ENCODE data around the gene RSPO1. TPM values are rescaled to one million over a fixed set of nuclear protein-coding genes. Genes with fewer than 3 reads are reported as not detected.

RSPO1 gene
- total RNA-seq, 1 donor from 2014 or later, result 1.4 TPM

DNA sequence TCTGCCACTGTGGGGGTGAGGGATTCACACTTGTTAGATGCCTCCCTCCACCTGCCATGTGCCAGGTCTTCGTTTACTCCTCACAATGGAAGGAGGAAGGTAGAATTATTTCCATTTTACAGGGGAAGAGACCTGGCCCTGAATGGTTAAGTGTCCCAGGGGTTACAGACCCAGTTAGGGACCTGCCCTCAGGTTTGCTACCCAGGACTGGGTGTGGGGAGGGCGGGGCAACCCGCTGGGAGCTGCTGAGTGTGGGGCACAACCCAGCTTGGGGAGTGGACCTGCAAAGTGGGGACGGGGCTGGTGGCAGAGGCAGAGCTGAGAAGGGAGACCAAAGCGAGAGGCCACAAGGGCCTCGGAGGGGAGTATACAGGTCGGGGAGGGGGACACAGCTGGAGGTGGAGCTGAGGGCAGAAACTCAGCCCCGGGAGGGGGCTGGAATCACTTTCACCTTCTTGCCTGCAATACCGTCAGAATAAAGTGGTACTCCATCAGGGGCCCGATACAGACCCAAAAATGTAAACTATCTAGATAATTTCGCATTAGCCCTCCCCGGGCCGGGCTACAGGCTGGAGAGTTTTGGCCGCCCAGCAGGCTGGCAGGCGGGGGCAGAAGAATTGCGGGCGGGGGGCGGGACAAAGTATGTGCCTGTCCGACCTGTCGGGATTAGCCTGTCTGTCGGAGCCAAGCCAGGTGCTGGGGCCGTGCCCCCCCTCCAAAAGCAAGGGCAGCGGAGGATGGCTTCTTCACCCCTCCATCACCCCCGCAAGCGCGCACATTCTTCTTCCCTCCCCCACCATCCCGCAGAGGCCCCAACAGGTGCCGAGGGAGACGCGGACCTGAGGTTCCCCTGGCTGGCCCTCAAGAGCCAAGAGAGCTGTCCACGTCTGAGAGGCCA is 1.4 kb downstream of the RSPO1 start:
- DNase-seq (ENCODE audit: extremely low spot score, unreplicated experiment), result no peak
- no peak overlapping the region for H3K27ac Mint-ChIP-seq
- no peaks in the 10 kb centered on the region for H3K9me3 Mint-ChIP-seq
- TF ChIP-seq, protein P1, sequence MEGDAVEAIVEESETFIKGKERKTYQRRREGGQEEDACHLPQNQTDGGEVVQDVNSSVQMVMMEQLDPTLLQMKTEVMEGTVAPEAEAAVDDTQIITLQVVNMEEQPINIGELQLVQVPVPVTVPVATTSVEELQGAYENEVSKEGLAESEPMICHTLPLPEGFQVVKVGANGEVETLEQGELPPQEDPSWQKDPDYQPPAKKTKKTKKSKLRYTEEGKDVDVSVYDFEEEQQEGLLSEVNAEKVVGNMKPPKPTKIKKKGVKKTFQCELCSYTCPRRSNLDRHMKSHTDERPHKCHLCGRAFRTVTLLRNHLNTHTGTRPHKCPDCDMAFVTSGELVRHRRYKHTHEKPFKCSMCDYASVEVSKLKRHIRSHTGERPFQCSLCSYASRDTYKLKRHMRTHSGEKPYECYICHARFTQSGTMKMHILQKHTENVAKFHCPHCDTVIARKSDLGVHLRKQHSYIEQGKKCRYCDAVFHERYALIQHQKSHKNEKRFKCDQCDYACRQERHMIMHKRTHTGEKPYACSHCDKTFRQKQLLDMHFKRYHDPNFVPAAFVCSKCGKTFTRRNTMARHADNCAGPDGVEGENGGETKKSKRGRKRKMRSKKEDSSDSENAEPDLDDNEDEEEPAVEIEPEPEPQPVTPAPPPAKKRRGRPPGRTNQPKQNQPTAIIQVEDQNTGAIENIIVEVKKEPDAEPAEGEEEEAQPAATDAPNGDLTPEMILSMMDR (conservative IDR thresholded peaks at IDR 0.05), result no peak
- H3K4me3 Mint-ChIP-seq, result peak overlapping the region; percentile 68
- peaks cover 85% of the 10 kb centered on the region for H3K27me3 Mint-ChIP-seq
- no peaks in the 10 kb centered on the region for H3K36me3 Mint-ChIP-seq
- H3K4me1 Mint-ChIP-seq (ENCODE audit: unreplicated experiment), result peaks cover 16% of the 10 kb centered on the region

- H3K27ac Mint-ChIP-seq, result no peak overlapping the region
- peaks cover 16% of the 10 kb centered on the region for H3K4me1 Mint-ChIP-seq (ENCODE audit: unreplicated experiment)
- no peak for DNase-seq (ENCODE audit: extremely low spot score, unreplicated experiment)
- no peak overlapping the region for H3K4me3 Mint-ChIP-seq
- no peaks in the 10 kb centered on the region for H3K9me3 Mint-ChIP-seq
- H3K27me3 Mint-ChIP-seq, result peaks cover 95% of the 10 kb centered on the region
- H3K36me3 Mint-ChIP-seq, result no peaks in the 10 kb centered on the region
- TF ChIP-seq, protein P1 (conservative IDR thresholded peaks at IDR 0.05), result no peak
Measured at GRCh38 chr1:37631036-37631435, 3.7 kb downstream of the RSPO1 start.

GRCh38 chr1:37630426-37631028 is 4.2 kb downstream of the RSPO1 start:
- peaks cover 14% of the 10 kb centered on the region for H3K4me1 Mint-ChIP-seq (ENCODE audit: unreplicated experiment)
- no peak overlapping the region for H3K4me3 Mint-ChIP-seq
- H3K9me3 Mint-ChIP-seq, result no peaks in the 10 kb centered on the region
- DNase-seq (ENCODE audit: extremely low spot score, unreplicated experiment), result no peak
- no peak overlapping the region for H3K27ac Mint-ChIP-seq
- no peaks in the 10 kb centered on the region for H3K36me3 Mint-ChIP-seq
- TF ChIP-seq, protein P1 (conservative IDR thresholded peaks at IDR 0.05), result no peak
- peaks cover 93% of the 10 kb centered on the region for H3K27me3 Mint-ChIP-seq

GRCh38 chr1:37629726-37630425 is 4.8 kb downstream of the RSPO1 start:
- no peak for DNase-seq (ENCODE audit: extremely low spot score, unreplicated experiment)
- peaks cover 92% of the 10 kb centered on the region for H3K27me3 Mint-ChIP-seq
- H3K4me3 Mint-ChIP-seq, result no peak overlapping the region
- no peak overlapping the region for H3K27ac Mint-ChIP-seq
- no peaks in the 10 kb centered on the region for H3K9me3 Mint-ChIP-seq
- TF ChIP-seq, protein P1 (conservative IDR thresholded peaks at IDR 0.05), result no peak
- H3K4me1 Mint-ChIP-seq (ENCODE audit: unreplicated experiment), result peaks cover 8% of the 10 kb centered on the region
- no peaks in the 10 kb centered on the region for H3K36me3 Mint-ChIP-seq

GRCh38 chr1:37629008-37629407 is 5.7 kb downstream of the RSPO1 start:
- DNase-seq (ENCODE audit: extremely low spot score, unreplicated experiment), result no peak
- H3K4me3 Mint-ChIP-seq, result no peak overlapping the region
- H3K27ac Mint-ChIP-seq, result no peak overlapping the region
- H3K4me1 Mint-ChIP-seq (ENCODE audit: unreplicated experiment), result peaks cover 8% of the 10 kb centered on the region
- TF ChIP-seq, protein P1 (conservative IDR thresholded peaks at IDR 0.05), result no peak
- peaks cover 95% of the 10 kb centered on the region for H3K27me3 Mint-ChIP-seq
- H3K9me3 Mint-ChIP-seq, result no peaks in the 10 kb centered on the region
- H3K36me3 Mint-ChIP-seq, result no peaks in the 10 kb centered on the region
